ENCODE results near the gene SPTBN1. TPM values are rescaled to one million over a fixed set of nuclear protein-coding genes. Genes with fewer than 3 reads are reported as not detected.

The SPTBN1 gene
- total RNA-seq, 1 experiment from 2014 or later, result 171 TPM

DNA sequence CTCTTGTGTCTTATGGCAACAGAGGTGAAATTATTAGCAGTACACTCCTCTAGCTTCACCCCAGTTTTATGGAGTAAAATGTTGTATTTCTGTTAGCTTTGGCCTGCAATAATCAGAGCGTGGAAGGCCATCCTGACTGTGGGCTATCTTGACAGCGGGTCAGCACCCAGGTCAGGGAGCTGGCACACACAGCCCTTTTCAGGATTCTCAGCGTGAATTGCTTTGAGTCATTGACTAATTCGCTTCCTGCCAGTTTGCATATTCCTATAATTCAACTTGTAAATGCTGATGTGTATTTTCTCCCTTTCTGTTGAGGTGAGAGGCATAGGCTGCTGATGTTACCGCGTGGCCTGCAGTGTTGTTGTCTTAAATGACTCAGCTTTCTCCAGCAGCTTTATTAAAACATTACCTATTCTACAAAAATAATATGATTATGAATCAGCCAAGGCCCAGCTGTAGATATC, 157.7 kb downstream of the SPTBN1 start:
- Mint-ChIP-seq H3K27ac (ENCODE audit: low read depth, unreplicated experiment) (peak overlapping the region; percentile 90), H3K27me3 (ENCODE audit: insufficient read depth, unreplicated experiment) (no peaks in the 10 kb centered on the region), H3K36me3 (ENCODE audit: insufficient read depth, unreplicated experiment) (peaks cover 55% of the 10 kb centered on the region), H3K4me3 (ENCODE audit: unreplicated experiment) (no peak overlapping the region), H3K9me3 (ENCODE audit: unreplicated experiment) (no peaks in the 10 kb centered on the region), H3K4me1 (ENCODE audit: insufficient read depth, unreplicated experiment) (peaks cover 19% of the 10 kb centered on the region)
- TF ChIP-seq, protein P1, sequence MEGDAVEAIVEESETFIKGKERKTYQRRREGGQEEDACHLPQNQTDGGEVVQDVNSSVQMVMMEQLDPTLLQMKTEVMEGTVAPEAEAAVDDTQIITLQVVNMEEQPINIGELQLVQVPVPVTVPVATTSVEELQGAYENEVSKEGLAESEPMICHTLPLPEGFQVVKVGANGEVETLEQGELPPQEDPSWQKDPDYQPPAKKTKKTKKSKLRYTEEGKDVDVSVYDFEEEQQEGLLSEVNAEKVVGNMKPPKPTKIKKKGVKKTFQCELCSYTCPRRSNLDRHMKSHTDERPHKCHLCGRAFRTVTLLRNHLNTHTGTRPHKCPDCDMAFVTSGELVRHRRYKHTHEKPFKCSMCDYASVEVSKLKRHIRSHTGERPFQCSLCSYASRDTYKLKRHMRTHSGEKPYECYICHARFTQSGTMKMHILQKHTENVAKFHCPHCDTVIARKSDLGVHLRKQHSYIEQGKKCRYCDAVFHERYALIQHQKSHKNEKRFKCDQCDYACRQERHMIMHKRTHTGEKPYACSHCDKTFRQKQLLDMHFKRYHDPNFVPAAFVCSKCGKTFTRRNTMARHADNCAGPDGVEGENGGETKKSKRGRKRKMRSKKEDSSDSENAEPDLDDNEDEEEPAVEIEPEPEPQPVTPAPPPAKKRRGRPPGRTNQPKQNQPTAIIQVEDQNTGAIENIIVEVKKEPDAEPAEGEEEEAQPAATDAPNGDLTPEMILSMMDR (IDR thresholded peaks at IDR 0.05; ENCODE audit: unreplicated experiment), result no peak
- intact Hi-C loops (cut with micrococcal nuclease), result loop anchor here (2.0 to 5.0 kb wide), 2 partner anchors 55 to 92 kb away; no protein-coding TSS in a partner anchor
- POLR2A ChIA-PET, result interaction anchor here (0.5 to 2.6 kb wide), 10 partner anchors 9 to 408 kb away, joined by 3 to 18 read pairs (median 4); no protein-coding TSS in a partner anchor
- CTCF ChIA-PET, result interaction anchor here (0.7 to 1.4 kb wide), 7 partner anchors 11 to 437 kb away, joined by 3 to 8 read pairs (median 3); no protein-coding TSS in a partner anchor
- BruUV-seq (replicated peaks), result no TSS peak
- peak; percentile 64 for DNase-seq (ENCODE audit: unreplicated experiment)

DNA sequence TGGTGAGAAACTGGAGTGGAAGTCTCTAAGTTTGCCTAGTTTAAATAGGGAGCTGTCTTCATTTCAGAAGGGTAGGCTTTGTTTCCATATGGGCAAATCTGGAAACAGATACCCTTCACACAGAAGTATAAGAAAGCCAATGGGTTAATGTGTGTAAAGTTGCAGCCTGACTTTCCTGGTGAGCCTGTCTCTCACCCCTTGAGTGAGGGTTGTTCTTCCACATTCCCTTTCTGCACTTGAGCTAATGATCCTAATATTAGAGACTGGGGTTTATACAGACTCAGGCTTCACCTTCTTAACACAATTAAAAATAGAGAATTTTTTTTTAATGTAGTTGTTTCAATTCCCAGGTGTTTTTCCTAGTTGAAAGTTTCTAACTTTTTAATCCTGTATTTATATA, 158.7 kb downstream of the SPTBN1 start:
- no peaks in the 10 kb centered on the region for H3K9me3 Mint-ChIP-seq (ENCODE audit: unreplicated experiment)
- no peak for DNase-seq (ENCODE audit: unreplicated experiment)
- BruUV-seq (replicated peaks), result no TSS peak
- TF ChIP-seq, protein P1 (IDR thresholded peaks at IDR 0.05; ENCODE audit: unreplicated experiment), result no peak
- ChIA-PET POLR2A (interaction anchor here (0.8 to 2.6 kb wide), 9 partner anchors 10 to 144 kb away, joined by 3 to 18 read pairs (median 4); no protein-coding TSS in a partner anchor), CTCF (interaction anchor here (0.5 to 1.4 kb wide), 7 partner anchors 8 to 109 kb away, joined by 3 to 8 read pairs (median 4); no protein-coding TSS in a partner anchor)
- intact Hi-C loops (cut with micrococcal nuclease), result loop anchor here (2.0 to 5.0 kb wide), 2 partner anchors 56 to 93 kb away; no protein-coding TSS in a partner anchor
- peaks cover 59% of the 10 kb centered on the region for H3K36me3 Mint-ChIP-seq (ENCODE audit: insufficient read depth, unreplicated experiment)
- no peaks in the 10 kb centered on the region for H3K27me3 Mint-ChIP-seq (ENCODE audit: insufficient read depth, unreplicated experiment)
- H3K27ac Mint-ChIP-seq (ENCODE audit: low read depth, unreplicated experiment), result peak overlapping the region; percentile 90
- peaks cover 18% of the 10 kb centered on the region for H3K4me1 Mint-ChIP-seq (ENCODE audit: insufficient read depth, unreplicated experiment)
- H3K4me3 Mint-ChIP-seq (ENCODE audit: unreplicated experiment), result no peak overlapping the region

DNA sequence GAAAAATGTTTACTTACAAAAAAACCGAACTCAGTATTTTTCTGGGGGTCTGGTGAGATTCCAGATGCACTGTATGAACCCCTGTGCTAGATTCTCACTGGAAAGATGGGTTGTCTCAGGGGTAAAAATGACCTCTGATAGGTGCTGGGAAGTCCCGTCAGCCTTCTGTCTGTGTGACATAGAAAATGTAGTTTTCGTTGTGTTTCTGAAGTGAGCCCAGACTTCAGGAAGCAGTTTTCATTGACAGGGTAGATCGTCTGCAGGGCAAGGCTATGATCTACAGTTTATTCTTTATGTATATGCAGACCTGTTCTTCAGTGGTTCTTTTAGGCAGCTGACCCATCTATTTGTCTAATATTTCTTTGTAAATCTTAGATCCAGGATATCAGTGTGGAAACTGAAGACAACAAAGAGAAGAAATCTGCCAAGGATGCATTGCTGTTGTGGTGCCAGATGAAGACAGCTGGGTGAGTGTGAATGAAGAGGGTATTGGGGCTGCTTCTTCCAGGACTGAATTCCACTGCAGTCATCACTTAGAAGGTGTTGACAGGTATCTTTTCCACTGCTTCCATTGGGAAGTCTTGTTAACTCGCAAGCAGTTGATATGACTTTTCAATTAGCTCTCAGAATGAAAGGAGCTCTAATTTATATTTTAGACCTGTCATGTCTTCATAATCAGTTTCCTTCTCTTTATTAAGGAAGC, 159.9 kb downstream of the SPTBN1 start:
- H3K9me3 Mint-ChIP-seq (ENCODE audit: unreplicated experiment), result no peaks in the 10 kb centered on the region
- BruUV-seq (replicated peaks), result no TSS peak
- no peak for DNase-seq (ENCODE audit: unreplicated experiment)
- TF ChIP-seq, protein P1 (IDR thresholded peaks at IDR 0.05; ENCODE audit: unreplicated experiment), result no peak
- no peak overlapping the region for H3K27ac Mint-ChIP-seq (ENCODE audit: low read depth, unreplicated experiment)
- H3K4me1 Mint-ChIP-seq (ENCODE audit: insufficient read depth, unreplicated experiment), result peaks cover 25% of the 10 kb centered on the region
- no peaks in the 10 kb centered on the region for H3K27me3 Mint-ChIP-seq (ENCODE audit: insufficient read depth, unreplicated experiment)
- intact Hi-C loops (cut with micrococcal nuclease), result loop anchor here (2.0 kb wide), 1 partner anchor 57 kb away; no protein-coding TSS in a partner anchor
- POLR2A ChIA-PET, result interaction anchor here (0.6 to 2.6 kb wide), 5 partner anchors 16 to 828 kb away, joined by 3 to 18 read pairs (median 3); no protein-coding TSS in a partner anchor
- peaks cover 70% of the 10 kb centered on the region for H3K36me3 Mint-ChIP-seq (ENCODE audit: insufficient read depth, unreplicated experiment)
- CTCF ChIA-PET, result interaction anchor here (0.5 to 2.8 kb wide), 6 partner anchors 10 to 506 kb away, joined by 3 to 8 read pairs (median 4); no protein-coding TSS in a partner anchor
- no peak overlapping the region for H3K4me3 Mint-ChIP-seq (ENCODE audit: unreplicated experiment)

DNA sequence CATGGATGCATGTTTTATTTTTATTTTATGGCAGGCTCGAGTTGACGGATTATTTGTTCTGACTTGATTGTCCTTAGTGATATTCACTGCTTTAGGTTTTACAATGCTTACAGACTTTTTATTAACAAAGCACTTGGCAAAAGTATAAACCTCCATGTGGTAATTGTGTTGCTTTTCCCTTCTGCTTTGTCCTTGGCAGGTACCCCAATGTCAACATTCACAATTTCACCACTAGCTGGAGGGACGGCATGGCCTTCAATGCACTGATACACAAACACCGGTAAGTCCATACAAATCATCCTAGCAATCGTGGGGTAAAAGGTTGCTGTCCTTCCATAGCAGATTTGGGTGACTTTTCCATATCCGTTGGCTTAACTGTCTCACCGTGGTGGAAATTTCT, 161.3 kb downstream of the SPTBN1 start:
- Mint-ChIP-seq H3K27ac (ENCODE audit: low read depth, unreplicated experiment) (no peak overlapping the region), H3K4me3 (ENCODE audit: unreplicated experiment) (no peak overlapping the region), H3K9me3 (ENCODE audit: unreplicated experiment) (no peaks in the 10 kb centered on the region), H3K4me1 (ENCODE audit: insufficient read depth, unreplicated experiment) (peaks cover 25% of the 10 kb centered on the region), H3K36me3 (ENCODE audit: insufficient read depth, unreplicated experiment) (peaks cover 85% of the 10 kb centered on the region), H3K27me3 (ENCODE audit: insufficient read depth, unreplicated experiment) (no peaks in the 10 kb centered on the region)
- TF ChIP-seq, protein P1 (IDR thresholded peaks at IDR 0.05; ENCODE audit: unreplicated experiment), result no peak
- BruUV-seq (replicated peaks), result no TSS peak
- ChIA-PET POLR2A (interaction anchor here (0.5 to 2.5 kb wide), 3 partner anchors 12 to 95 kb away, joined by 3 to 11 read pairs (median 4); no protein-coding TSS in a partner anchor), CTCF (interaction anchor here (0.7 to 2.8 kb wide), 2 partner anchors 9 to 94 kb away, joined by 3 to 8 read pairs; no protein-coding TSS in a partner anchor)
- DNase-seq (ENCODE audit: unreplicated experiment), result no peak
- intact Hi-C loops (cut with micrococcal nuclease), result no loop called here
